ENCODE results near the gene OPCML. TPM values are rescaled to one million over a fixed set of nuclear protein-coding genes. Genes with fewer than 3 reads are reported as not detected.

Gene OPCML
- total and polyA plus RNA-seq, 7 donors = 0.01 to 0.80 (median 0.07) TPM; not detected in 4

- intact Hi-C loops (cut with DNase I) = loop anchor here in 1 of 2 donors (5.0 kb wide), 1 partner anchor 1195 kb away; no protein-coding TSS in a partner anchor
These were observed 589.5 kb downstream of the OPCML start for GRCh38 chr11:132942611-132943356.

GRCh38 chr11:132941761-132942160, 590.5 kb downstream of the OPCML start:
- ATAC-seq (no peak), DNase-seq (no peak)
- intact Hi-C loops (cut with DNase I) = loop anchor here in 1 of 2 donors (5.0 kb wide), 1 partner anchor 1194 kb away; no protein-coding TSS in a partner anchor
- no peaks in the 10 kb centered on the region for H3K9me3 ChIP-seq
- peaks cover 7 to 33% (median 11%) of the 10 kb centered on the region in 3 donors for H3K27me3 ChIP-seq (ENCODE audit: insufficient read depth in 3 of 3, low read length in 2 of 3)
- H3K27ac ChIP-seq = no peak overlapping the region
- no peaks in the 10 kb centered on the region for H3K36me3 ChIP-seq (ENCODE audit: insufficient read depth in 1 of 2, low read depth in 1 of 2)
- H3K4me3 ChIP-seq = no peak overlapping the region
- 66 to 68% (median 67%) methylated on average over 3 of the region's 3 CpGs for WGBS, 3 donors
- TF ChIP-seq CTCF (IDR thresholded peaks at IDR 0.05) = no peak
- no peaks in the 10 kb centered on the region for H3K4me1 ChIP-seq

More at GRCh38 chr11:132942611-132943356, 589.5 kb downstream of the OPCML start:
- H3K27me3 ChIP-seq (ENCODE audit: insufficient read depth in 3 of 3, low read length in 2 of 3) = peaks cover 7 to 33% (median 11%) of the 10 kb centered on the region in 3 donors
- TF ChIP-seq CTCF (IDR thresholded peaks at IDR 0.05) = no peak
- no peak for DNase-seq
- H3K27ac ChIP-seq = no peak overlapping the region
- no peaks in the 10 kb centered on the region for H3K4me1 ChIP-seq
- peak overlapping the region; percentile 30 for H3K4me3 ChIP-seq
- H3K36me3 ChIP-seq (ENCODE audit: insufficient read depth in 1 of 2, low read depth in 1 of 2) = no peaks in the 10 kb centered on the region
- H3K9me3 ChIP-seq = no peaks in the 10 kb centered on the region
- WGBS, 3 donors = 36 to 50% (median 46%) methylated on average over 31 to 39 of the region's 42 CpGs
- ATAC-seq = no peak

GRCh38 chr11:132941024-132941646, 591.2 kb downstream of the OPCML start:
- intact Hi-C loops (cut with DNase I) = loop anchor here in 1 of 2 donors (5.0 kb wide), 1 partner anchor 1194 kb away; no protein-coding TSS in a partner anchor
- H3K4me3 ChIP-seq = no peak overlapping the region
- H3K27me3 ChIP-seq (ENCODE audit: insufficient read depth in 3 of 3, low read length in 2 of 3) = peaks cover 7 to 33% (median 11%) of the 10 kb centered on the region in 3 donors
- no peaks in the 10 kb centered on the region for H3K9me3 ChIP-seq
- no peak overlapping the region for H3K27ac ChIP-seq
- TF ChIP-seq CTCF (IDR thresholded peaks at IDR 0.05) = peak; percentile 74
- 55 to 57% (median 57%) methylated on average over 4 of the region's 4 CpGs for WGBS, 3 donors
- H3K4me1 ChIP-seq = no peaks in the 10 kb centered on the region
- no peaks in the 10 kb centered on the region for H3K36me3 ChIP-seq (ENCODE audit: insufficient read depth in 1 of 2, low read depth in 1 of 2)
- DNase-seq (no peak), ATAC-seq (no peak)

GRCh38 chr11:132937016-132937415, 595.3 kb downstream of the OPCML start:
- no peak for ATAC-seq
- no peaks in the 10 kb centered on the region for H3K36me3 ChIP-seq (ENCODE audit: insufficient read depth in 1 of 2, low read depth in 1 of 2)
- H3K27me3 ChIP-seq (ENCODE audit: insufficient read depth in 3 of 3, low read length in 2 of 3) = peaks cover 0 to 7% (median 1%) of the 10 kb centered on the region in 3 donors
- H3K9me3 ChIP-seq = no peaks in the 10 kb centered on the region
- intact Hi-C loops (cut with DNase I) = no loop called here
- H3K4me1 ChIP-seq = no peaks in the 10 kb centered on the region
- H3K4me3 ChIP-seq = no peak overlapping the region
- WGBS, 3 donors = 56 to 65% (median 62%) methylated on average over 4 of the region's 4 CpGs
- no peak for TF ChIP-seq CTCF (IDR thresholded peaks at IDR 0.05)
- no peak for DNase-seq
- no peak overlapping the region for H3K27ac ChIP-seq

Measured in psoas muscle (tissue), 8 donors.